Activated naive CD8-positive, alpha-beta T cell treated with anti-CD3 and anti-CD28 coated beads for 36 hours (primary cell): Measurements from ENCODE around the gene FAM184A. TPM values are rescaled to one million over a fixed set of nuclear protein-coding genes. Genes with fewer than 3 reads are reported as not detected.
A peak's percentile ranks its signal among the peaks of the same experiment; 100 is the strongest.
"Not testable (repeated sequence)": the region's sequence is repeated elsewhere in the genome, so short reads cannot be mapped to it uniquely, and the experiment has no call there.

Experiments used
- DNase-seq: peaks from one replicate; pipeline ENCODE4 v3.0.0; 2021
- H3K27ac Mint-ChIP-seq: one replicate; pipeline ENCODE4 v1.8.0; 2022; ENCODE audit warnings: mild to moderate bottlenecking, moderate library complexity, mixed read lengths
- H3K27me3 Mint-ChIP-seq: one replicate; pipeline ENCODE4 v1.8.0; 2022; ENCODE audit warnings: mild to moderate bottlenecking, mixed read lengths
- H3K36me3 Mint-ChIP-seq: one replicate; pipeline ENCODE4 v1.8.0; 2021; ENCODE audit warnings: mild to moderate bottlenecking, mixed read lengths
- H3K4me1 Mint-ChIP-seq: one replicate; pipeline ENCODE4 v1.8.0; 2021; ENCODE audit warnings: mixed read lengths
- H3K4me3 Mint-ChIP-seq: one replicate; pipeline ENCODE4 v1.8.0; 2022; ENCODE audit warnings: mild to moderate bottlenecking, moderate library complexity, mixed read lengths
- H3K9me3 Mint-ChIP-seq: one replicate; pipeline ENCODE4 v1.8.0; 2022; ENCODE audit warnings: mixed read lengths
- total RNA-seq, 2 experiments: library from RNA; stranded (reverse); gene quantifications; one replicate each; pipeline ENCODE4 v1.2.3, GENCODE V29; 2021

Gene FAM184A, protein sequence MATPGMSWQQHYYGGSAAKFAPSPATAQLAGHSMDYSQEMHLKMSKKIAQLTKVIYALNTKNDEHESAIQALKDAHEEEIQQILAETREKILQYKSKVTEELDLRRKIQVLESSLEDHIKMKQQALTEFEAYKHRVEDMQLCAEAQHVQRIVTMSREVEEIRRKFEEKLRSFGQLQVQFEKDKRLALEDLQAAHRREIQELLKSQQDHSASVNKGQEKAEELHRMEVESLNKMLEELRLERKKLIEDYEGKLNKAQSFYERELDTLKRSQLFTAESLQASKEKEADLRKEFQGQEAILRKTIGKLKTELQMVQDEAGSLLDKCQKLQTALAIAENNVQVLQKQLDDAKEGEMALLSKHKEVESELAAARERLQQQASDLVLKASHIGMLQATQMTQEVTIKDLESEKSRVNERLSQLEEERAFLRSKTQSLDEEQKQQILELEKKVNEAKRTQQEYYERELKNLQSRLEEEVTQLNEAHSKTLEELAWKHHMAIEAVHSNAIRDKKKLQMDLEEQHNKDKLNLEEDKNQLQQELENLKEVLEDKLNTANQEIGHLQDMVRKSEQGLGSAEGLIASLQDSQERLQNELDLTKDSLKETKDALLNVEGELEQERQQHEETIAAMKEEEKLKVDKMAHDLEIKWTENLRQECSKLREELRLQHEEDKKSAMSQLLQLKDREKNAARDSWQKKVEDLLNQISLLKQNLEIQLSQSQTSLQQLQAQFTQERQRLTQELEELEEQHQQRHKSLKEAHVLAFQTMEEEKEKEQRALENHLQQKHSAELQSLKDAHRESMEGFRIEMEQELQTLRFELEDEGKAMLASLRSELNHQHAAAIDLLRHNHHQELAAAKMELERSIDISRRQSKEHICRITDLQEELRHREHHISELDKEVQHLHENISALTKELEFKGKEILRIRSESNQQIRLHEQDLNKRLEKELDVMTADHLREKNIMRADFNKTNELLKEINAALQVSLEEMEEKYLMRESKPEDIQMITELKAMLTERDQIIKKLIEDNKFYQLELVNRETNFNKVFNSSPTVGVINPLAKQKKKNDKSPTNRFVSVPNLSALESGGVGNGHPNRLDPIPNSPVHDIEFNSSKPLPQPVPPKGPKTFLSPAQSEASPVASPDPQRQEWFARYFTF
- total RNA-seq, result 1 to 10 TPM; 2.7 to 3.7 TPM

DNA sequence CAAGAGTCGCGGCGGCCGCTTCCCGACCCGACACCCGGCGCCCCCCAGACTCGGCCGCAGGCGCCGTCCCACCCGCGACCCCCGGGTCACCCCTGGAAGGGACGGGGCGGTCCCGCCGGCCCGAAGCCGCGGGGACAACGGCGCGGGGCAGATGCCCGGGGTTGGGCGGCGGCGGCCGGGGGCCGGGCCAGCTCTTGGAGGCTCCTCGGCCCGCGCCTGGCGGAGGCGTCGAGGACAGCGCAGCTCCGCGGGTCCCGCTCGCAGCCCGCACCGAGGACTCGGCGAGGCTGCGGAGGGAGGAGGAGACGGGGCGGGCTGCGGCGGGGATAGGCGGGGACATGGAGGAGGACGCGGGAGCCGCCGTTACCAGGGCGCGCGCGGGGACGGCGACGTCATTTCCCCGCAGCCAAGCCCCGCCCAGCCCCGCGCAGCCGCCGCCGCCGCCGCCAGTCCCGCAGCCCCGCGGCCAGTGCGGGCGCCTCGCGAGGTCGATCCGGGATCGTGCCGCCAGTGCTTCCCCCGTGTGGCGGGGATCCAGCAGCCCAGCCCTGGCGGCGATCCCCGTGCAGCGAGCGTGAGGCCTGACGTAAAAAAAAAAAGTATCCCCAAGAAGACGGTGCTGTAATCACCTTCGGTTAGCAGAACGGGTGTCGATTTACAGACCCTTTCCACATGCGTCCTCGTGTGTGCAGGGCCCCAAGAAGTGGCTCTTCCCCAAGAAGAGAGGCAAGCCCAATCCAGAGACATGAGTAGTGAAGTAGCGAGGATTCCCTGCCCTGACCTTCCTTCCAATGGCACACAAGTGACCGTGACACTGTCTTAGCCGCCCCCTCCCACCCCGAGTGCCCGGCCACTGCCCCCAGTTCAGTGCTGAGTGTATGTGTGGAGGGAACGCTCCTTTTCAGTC is at the start of gene FAM184A:
TSS of gene FAM184A (minus strand) at position 289 of the 907 bp plus-strand sequence. CDS start 365 bp downstream, outside the sequence.
- H3K4me1 Mint-ChIP-seq, result peaks cover 28% of the 10 kb centered on the region
- DNase-seq, result peak; percentile 75
- H3K4me3 Mint-ChIP-seq, result peak within 1 kb of the TSS; percentile 87
- peak within 1 kb of the TSS; percentile 82 for H3K27ac Mint-ChIP-seq
- H3K36me3 Mint-ChIP-seq, result peaks cover 6% of the 10 kb centered on the region
- H3K27me3 Mint-ChIP-seq, result no peaks in the 10 kb centered on the region
- H3K9me3 Mint-ChIP-seq, result peaks cover 9% of the 10 kb centered on the region

DNA sequence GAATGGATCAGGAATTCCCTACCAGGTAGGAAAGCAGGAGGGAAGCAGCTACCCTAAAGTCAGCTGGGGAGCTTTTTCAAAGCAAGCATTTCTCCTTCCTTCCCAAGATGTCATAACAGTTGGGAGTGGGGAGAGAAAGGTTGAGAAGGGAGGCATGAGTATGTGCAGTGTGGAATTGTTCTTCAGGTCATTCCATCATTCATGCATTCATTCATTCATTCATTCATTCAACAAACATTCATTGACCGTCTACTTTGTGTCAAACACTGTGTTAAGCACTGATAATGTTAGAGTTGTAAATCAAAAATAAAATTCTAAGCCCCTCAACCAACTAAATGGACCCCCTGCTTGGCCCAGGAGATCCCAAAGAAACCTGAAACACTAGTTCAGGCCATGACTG is 49.2 kb upstream of the FAM184A start:
- peaks cover 3% of the 10 kb centered on the region for H3K27me3 Mint-ChIP-seq
- no peak for DNase-seq
- H3K4me3 Mint-ChIP-seq, result no peak overlapping the region
- H3K27ac Mint-ChIP-seq, result no peak overlapping the region
- no peaks in the 10 kb centered on the region for H3K9me3 Mint-ChIP-seq
- no peaks in the 10 kb centered on the region for H3K36me3 Mint-ChIP-seq
- peaks cover 6% of the 10 kb centered on the region for H3K4me1 Mint-ChIP-seq

DNA sequence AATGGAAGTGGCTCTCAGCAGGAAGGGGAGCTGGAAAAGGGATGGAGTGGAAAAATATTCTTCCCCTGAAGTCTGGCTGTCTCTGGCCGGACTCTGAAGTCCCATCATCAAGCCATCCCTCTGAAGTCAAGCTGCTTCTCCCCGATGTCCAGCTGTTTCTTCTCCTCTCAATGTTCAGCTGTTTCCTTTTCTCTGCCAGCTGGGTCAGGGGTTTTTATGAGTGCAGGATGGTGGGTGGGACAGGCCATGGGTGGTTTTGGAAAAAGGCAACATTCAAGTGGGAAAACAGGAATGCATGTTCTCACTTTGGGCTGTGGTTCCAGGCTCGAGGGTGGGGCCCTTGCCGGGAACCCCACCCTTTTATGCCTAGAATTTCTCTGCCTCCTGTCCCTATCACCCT is 48.4 kb upstream of the FAM184A start:
- no peak overlapping the region for H3K4me3 Mint-ChIP-seq
- no peaks in the 10 kb centered on the region for H3K36me3 Mint-ChIP-seq
- no peak for DNase-seq
- no peak overlapping the region for H3K27ac Mint-ChIP-seq
- H3K4me1 Mint-ChIP-seq, result peaks cover 6% of the 10 kb centered on the region
- H3K9me3 Mint-ChIP-seq, result no peaks in the 10 kb centered on the region
- H3K27me3 Mint-ChIP-seq, result peaks cover 3% of the 10 kb centered on the region

DNA sequence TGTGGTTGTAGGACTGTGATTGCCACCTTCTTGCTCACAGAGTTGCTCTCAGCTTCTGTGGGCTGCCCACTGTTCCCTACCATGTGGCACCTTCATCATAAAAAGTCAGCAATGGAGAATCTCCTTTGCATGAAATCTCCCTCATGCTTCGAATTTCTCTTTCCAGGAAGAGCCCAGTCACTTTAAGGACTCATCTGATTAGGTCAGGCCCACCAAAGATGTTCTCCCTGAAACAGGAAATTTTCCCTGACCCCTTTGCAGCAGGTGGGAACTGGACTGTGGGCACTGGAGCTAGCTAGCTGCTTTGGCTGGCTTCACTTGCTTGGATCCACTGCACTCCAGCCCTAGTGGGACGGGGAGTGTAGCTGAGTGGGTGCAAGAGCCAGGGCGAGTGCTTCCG is 47.7 kb upstream of the FAM184A start:
- no peak overlapping the region for H3K4me3 Mint-ChIP-seq

DNA sequence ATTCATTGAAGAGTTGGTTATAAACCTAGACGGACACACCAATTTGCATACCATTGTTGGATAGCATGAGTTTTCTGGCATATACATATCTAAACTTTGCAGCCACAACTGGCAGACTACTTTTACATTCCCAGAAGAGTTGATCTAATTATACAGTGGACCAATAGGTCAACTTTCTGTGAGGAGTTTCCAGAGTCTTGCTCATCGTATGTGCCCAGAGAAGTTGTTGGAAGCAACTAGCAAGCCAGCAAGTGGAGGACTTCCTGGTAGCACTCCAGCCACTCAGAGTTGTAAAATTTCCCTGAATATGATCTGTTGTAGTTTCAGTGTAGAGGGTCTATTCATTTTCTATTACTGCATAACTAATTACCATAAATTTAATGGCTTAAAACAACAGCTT is 47.1 kb upstream of the FAM184A start:
- H3K36me3 Mint-ChIP-seq, result no peaks in the 10 kb centered on the region
- peaks cover 3% of the 10 kb centered on the region for H3K27me3 Mint-ChIP-seq
- no peak for DNase-seq
- H3K4me3 Mint-ChIP-seq, result no peak overlapping the region
- H3K9me3 Mint-ChIP-seq, result no peaks in the 10 kb centered on the region
- peaks cover 6% of the 10 kb centered on the region for H3K4me1 Mint-ChIP-seq
- H3K27ac Mint-ChIP-seq, result no peak overlapping the region

More for the DNA sequence above, 47.7 kb upstream of the FAM184A start:
- peaks cover 3% of the 10 kb centered on the region for H3K27me3 Mint-ChIP-seq
- no peak for DNase-seq
- no peak overlapping the region for H3K27ac Mint-ChIP-seq
- peaks cover 6% of the 10 kb centered on the region for H3K4me1 Mint-ChIP-seq
- no peaks in the 10 kb centered on the region for H3K36me3 Mint-ChIP-seq
- no peaks in the 10 kb centered on the region for H3K9me3 Mint-ChIP-seq

DNA sequence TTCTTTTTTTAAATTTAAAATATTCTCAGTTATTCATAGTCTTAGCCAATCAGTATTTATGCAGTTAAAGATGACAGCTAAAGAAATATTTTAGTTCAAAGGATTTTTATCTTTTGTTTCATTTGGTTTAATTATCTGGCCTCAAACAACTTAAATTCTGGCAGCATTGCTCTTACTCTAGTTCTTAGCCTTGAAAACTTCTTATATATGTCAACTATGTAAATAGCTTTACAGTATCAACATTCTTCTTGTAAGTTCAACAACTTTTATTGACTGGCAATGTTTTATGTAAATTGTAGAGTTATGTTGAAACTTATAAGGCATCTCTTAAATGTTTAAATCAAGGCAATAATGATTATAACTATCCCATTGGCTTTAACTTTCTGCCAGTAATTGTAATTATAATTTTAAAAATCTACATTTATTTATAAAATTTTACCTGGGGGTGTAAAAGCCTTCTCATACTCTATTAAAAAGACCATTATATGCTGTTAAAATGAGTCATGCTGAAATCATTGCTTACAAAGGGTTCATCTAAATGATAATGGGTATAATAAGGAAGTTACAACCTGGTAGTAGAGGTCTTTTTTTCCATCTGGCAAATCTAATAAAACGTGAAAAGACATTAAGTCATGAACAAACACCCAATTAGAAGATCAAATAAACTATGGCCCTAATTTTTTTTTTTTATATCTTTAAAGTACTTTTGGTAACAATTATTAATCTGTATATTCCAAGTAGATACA is 45.8 kb upstream of the FAM184A start:
- Mint-ChIP-seq H3K27ac (no peak overlapping the region), H3K4me3 (no peak overlapping the region), H3K27me3 (peaks cover 6% of the 10 kb centered on the region), H3K9me3 (no peaks in the 10 kb centered on the region), H3K4me1 (peaks cover 3% of the 10 kb centered on the region), H3K36me3 (no peaks in the 10 kb centered on the region)
- DNase-seq, result no peak

DNA sequence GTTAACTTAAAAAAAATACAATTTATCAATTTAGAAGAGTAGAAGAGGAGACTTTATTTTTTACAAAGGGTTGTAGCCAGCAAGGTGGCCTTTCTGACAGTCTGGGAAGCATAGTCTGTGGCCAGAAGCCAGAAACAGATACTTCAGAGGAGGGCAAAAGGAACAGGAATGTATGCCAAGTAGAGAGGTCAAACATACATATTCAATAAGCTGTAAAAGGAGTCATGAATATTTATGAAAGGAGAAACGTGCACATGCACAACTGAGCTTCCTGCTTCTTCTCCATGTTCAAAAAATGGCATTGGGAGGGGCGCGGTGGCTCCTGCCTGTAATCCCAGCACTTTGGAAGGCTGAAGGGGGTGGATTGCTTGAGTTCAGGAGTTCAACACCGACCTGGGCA is 43.9 kb upstream of the FAM184A start:
- Mint-ChIP-seq H3K9me3 (no peaks in the 10 kb centered on the region), H3K27me3 (peaks cover 3% of the 10 kb centered on the region), H3K4me1 (no peaks in the 10 kb centered on the region), H3K27ac (no peak overlapping the region), H3K36me3 (no peaks in the 10 kb centered on the region), H3K4me3 (no peak overlapping the region)
- DNase-seq, result no peak

DNA sequence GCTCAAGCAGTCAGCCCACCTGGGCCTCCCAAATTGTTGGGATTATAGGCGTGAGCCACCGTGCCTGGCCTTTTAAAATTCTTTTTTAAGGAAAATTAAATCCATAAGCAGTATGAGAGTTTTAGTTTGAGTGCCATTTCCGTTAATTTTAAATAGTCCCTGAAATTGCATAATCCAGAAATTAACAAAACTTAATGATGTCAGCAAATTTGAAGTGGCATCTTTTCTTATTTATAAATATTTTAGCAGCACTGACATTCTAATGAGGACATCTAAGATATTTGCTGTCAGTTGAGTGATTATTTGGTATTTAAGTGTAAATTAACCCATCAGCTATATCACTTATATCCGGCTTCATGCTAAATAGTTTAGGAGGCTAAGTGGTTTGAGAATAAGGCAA is 42.9 kb upstream of the FAM184A start:
- Mint-ChIP-seq H3K27ac (no peak overlapping the region), H3K27me3 (peaks cover 3% of the 10 kb centered on the region), H3K4me3 (no peak overlapping the region), H3K9me3 (no peaks in the 10 kb centered on the region), H3K4me1 (no peaks in the 10 kb centered on the region), H3K36me3 (no peaks in the 10 kb centered on the region)
- DNase-seq, result no peak

DNA sequence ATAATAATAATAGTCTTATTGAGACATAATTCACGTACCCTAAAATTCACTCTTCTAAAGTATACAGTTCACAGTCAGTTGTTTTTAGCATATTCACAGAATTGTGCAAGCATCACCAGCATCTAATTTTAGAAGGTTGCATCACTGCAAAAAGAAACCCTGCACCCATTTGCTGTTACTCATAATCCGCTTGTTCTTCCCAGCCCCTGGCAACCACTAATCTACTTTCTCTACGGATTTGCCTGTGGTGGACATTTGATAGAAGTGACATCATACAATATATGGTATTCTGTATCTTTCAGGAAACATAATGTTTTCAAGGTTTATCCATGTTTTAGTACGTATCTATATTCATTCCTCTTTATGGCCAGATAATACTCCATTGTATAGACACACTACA is 41.5 kb upstream of the FAM184A start:
- H3K27ac Mint-ChIP-seq, result no peak overlapping the region
- no peaks in the 10 kb centered on the region for H3K9me3 Mint-ChIP-seq
- peaks cover 3% of the 10 kb centered on the region for H3K27me3 Mint-ChIP-seq
- no peak overlapping the region for H3K4me3 Mint-ChIP-seq
- no peaks in the 10 kb centered on the region for H3K36me3 Mint-ChIP-seq
- DNase-seq, result no peak
- H3K4me1 Mint-ChIP-seq, result no peaks in the 10 kb centered on the region

DNA sequence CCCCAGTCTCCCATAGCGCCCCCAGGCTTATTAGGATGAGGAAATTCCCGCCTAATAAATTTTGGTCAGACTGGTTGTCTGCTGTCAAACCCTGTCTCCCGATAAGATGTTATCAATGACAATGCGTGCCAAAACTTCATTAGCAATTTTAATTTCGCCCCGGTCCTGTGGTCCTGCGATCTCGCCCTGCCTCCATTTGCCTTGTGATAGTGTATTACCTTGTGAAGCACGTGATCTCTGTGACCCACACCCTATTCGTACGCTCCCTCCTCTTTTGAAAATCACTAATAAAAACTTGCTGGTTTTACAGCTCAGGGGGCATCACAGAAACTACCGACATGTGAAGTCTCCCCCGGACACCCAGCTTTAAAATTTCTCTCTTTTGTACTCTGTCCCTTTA is 40.6 kb upstream of the FAM184A start:
- not testable (repeated sequence) for H3K9me3 Mint-ChIP-seq

DNA sequence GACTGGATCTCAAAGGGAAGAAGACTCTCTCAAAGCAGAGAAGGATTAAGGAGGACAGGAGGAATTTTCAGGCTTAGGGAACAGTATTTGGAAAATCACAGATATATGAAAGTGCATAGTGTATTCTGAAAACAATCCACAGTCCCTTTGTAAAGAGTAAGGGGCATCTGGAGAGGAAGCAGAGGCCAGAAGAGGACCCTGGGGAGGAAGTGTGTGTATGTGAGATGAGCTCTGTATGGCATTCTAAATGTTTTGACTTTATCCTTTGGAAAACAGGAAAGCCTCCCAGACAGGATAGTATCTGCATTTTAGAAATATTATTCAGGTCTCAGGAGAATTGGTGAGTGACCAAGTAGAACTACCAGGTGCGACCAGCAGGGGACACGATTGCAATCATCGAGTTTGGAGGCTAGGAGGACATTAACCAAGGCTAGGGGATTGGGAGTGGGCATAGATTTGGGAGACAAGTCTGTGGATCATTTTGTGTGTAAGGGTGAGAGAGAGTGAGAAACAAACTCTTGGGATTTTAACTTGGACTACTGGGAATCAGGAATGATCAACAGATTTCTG is 38.3 kb upstream of the FAM184A start:
- no peaks in the 10 kb centered on the region for H3K36me3 Mint-ChIP-seq
- peaks cover 3% of the 10 kb centered on the region for H3K27me3 Mint-ChIP-seq
- H3K9me3 Mint-ChIP-seq, result no peaks in the 10 kb centered on the region
- H3K4me3 Mint-ChIP-seq, result no peak overlapping the region
- H3K27ac Mint-ChIP-seq, result no peak overlapping the region
- no peak for DNase-seq
- peaks cover 6% of the 10 kb centered on the region for H3K4me1 Mint-ChIP-seq

More for the DNA sequence above, 40.6 kb upstream of the FAM184A start:
- H3K27me3 Mint-ChIP-seq, H3K4me1 Mint-ChIP-seq, H3K27ac Mint-ChIP-seq, H3K4me3 Mint-ChIP-seq, DNase-seq, H3K36me3 Mint-ChIP-seq: not testable (repeated sequence)

DNA sequence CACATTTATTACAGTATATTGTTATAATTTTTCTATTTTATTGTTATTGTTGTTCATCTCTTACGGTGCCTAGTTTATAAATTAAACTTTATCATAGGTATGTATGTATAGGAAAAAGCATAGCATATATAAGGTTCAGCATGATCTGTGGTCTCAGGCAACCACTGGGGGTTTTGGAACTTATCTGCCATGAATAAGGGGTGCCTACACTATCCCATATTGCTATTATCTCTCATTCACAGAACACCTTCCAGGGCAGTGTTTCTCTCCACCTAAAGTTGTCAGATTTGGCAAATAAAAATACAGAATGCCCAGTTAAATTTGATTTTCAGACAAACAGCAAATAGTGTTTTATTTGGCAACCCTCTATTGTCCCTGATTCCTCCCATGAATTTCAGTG is 35.5 kb upstream of the FAM184A start:
- Mint-ChIP-seq H3K27me3 (peaks cover under 1% of the 10 kb centered on the region), H3K4me3 (no peak overlapping the region), H3K36me3 (no peaks in the 10 kb centered on the region), H3K4me1 (peaks cover 14% of the 10 kb centered on the region), H3K27ac (no peak overlapping the region), H3K9me3 (no peaks in the 10 kb centered on the region)
- DNase-seq, result no peak

DNA sequence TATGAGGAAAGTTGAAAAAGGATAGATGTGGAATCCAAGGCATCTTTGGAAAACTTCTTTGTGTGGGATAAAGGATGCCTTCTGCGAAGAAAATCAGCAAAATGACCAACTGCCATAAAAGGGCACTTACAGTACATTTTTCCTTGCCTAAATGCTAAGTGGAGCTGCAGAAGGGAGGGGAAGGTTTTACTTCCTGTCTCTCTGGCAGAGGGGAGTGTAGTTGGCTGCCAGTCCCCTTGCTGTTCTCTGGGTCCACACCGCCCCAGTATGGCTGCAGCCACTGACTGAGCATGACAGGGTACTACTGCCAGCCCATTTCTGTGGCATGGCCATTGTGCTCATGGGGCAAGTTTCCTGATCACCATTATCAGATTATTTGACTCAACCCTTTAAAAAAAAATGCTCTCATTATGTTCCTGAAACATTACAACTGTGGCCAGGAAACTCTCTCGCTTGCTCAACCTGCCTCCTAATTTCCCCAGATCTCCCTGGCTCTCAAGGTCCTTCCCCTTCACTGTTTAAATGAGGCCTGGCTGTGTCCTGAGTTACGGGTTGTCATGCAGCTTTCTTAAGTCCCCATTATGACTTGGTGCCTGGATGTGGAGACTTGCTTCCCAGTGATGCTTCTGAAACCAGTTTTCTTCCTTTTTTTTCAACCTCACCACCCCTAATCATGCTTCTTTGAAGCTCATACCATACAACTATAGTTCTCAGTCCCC is 34.5 kb upstream of the FAM184A start:
- Mint-ChIP-seq H3K9me3 (no peaks in the 10 kb centered on the region), H3K27ac (no peak overlapping the region), H3K4me3 (no peak overlapping the region), H3K4me1 (peaks cover 18% of the 10 kb centered on the region), H3K27me3 (peaks cover 4% of the 10 kb centered on the region), H3K36me3 (no peaks in the 10 kb centered on the region)
- no peak for DNase-seq
